Pancreas (tissue), 10 donors: ENCODE measurements around the gene HNRNPM. TPM values are rescaled to one million over a fixed set of nuclear protein-coding genes. Genes with fewer than 3 reads are reported as not detected.

Experiments
- ATAC-seq, 4 donors: fragments of 200-7000 bp; cut with Tn5 transposase; one replicate each; pipeline versions ENCODE4 v1.8.0 to v1.9.1; 2020; ENCODE audit warnings: mild to moderate bottlenecking in 4 of 4, moderate library complexity in 4 of 4
- DNase-seq, 6 donors: peaks; one replicate each; pipeline ENCODE4 v3.0.0-alpha.2; 2020
- FAIRE-seq: peaks from 2 replicates; lab custom pipeline; 2012; peaks lifted over from hg19 to GRCh38; lab: Jason Lieb, UNC
- H3K27ac ChIP-seq, 4 donors: fragments of 200-600 bp; sonication (generic); 1 replicate in 3 of 4; 2 replicates in 1 of 4; pipeline versions ENCODE4 v1.5.0 to v1.8.0; 2020
- H3K27me3 ChIP-seq, 4 donors: fragments of 200-600 bp; one replicate each; pipeline ENCODE4 v1.8.0; 2021
- H3K36me3 ChIP-seq, 3 donors: fragments of 200-600 bp; sonication (generic) in 1 of 3; one replicate each; pipeline versions ENCODE4 v1.5.0 to v1.8.0; 2020 to 2021
- H3K4me1 ChIP-seq, 3 donors: fragments of 200-600 bp; one replicate each; pipeline ENCODE4 v1.8.0; 2021
- H3K4me3 ChIP-seq, 4 donors: fragments of 200-600 bp; sonication (generic) in 2 of 4; one replicate each; pipeline versions ENCODE4 v1.5.0 to v1.8.0; 2020 to 2021
- H3K9me3 ChIP-seq, 4 donors: fragments of 200-600 bp; one replicate each; pipeline ENCODE4 v1.8.0; 2021
- CTCF ChIP-seq, 4 donors: fragments of 200-600 bp; sonication (generic) in 3 of 4; IDR thresholded peaks; one replicate each; pipeline versions ENCODE4 v1.5.0 to v1.8.0; 2021; ENCODE audit warnings: antibody characterized with exemption in 4 of 4
- WGBS, 2 donors: extraction: QIAGEN DNeasy Blood & Tissue Kit; methylation state at CpG; one replicate each; pipeline ENCODE4 v1.1.7; 2013; 5-methylcytosine and 5-hydroxymethylcytosine counted together
- intact Hi-C, 3 donors: fragments of 100-400 bp; cut with DNase I; formaldehyde crosslinking; loops; one replicate each; pipeline versions ENCODE4 v1.11.1 to v1.14.2; 2022
- polyA plus RNA-seq, 2 donors: library from polyadenylated mRNA; stranded (reverse); fragments of 200-250 nt; gene quantifications; one replicate each; pipeline ENCODE4 v1.2.3, GENCODE V29; 2013
- total RNA-seq, 6 donors: library from RNA; stranded (reverse); fragmentation: NEBNext Ultra II Directional in 4 of 6; extraction: Animal tissue kit (Norgen Biotek cat#: 25700) in 4 of 6; gene quantifications; one replicate each; pipeline versions ENCODE4 v1.2.1 to v1.2.4, GENCODE V29; 2021 to 2023
- donor health status: healthy with polysubstance abuse.
- donor health status: DM: no; HTN: no; CAD: no; lungs with moderate emphysema.
- donor health status: DM: no; HTN: no; CAD: no.
- donor health status: control.
- donor health status: control.
- donor health status: Bipolar disorder and iron deficiency.
- donor health status: DM: yes; HTN: yes; CAD: no.
- donor health status: DM: no; HTN: no; CAD: no.
- donor health status: DM: no; HTN: no; CAD: no.
- donor health status: DM: yes; HTN: yes; CAD: no.

The HNRNPM gene
- total and polyA plus RNA-seq, 8 donors: 44.5 to 90.1 (median 66.6) TPM

GRCh38 chr19:8446061-8446709, 1.4 kb downstream of the HNRNPM start:
- no peaks in the 10 kb centered on the region for H3K36me3 ChIP-seq
- H3K27ac ChIP-seq: peak overlapping the region in 3 of 4 donors; percentile 87 to 96 (median 95)
- peak in 1 of 6 donors; percentile 9 for DNase-seq
- no peak for FAIRE-seq
- no peaks in the 10 kb centered on the region for H3K9me3 ChIP-seq
- no peaks in the 10 kb centered on the region for H3K27me3 ChIP-seq
- H3K4me3 ChIP-seq: peak overlapping the region; percentile 90 to 99 (median 96)
- 11 to 17% methylated on average over 16 of the region's 16 CpGs for WGBS, 2 donors
- peaks cover 33 to 43% (median 36%) of the 10 kb centered on the region in 3 donors for H3K4me1 ChIP-seq
- no peak for ATAC-seq
- TF ChIP-seq CTCF (IDR thresholded peaks at IDR 0.05): no peak
- intact Hi-C loops: no loop called here

GRCh38 chr19:8449830-8450229, 5.1 kb downstream of the HNRNPM start:
- TF ChIP-seq CTCF (IDR thresholded peaks at IDR 0.05): no peak
- Histone ChIP-seq H3K36me3 (no peaks in the 10 kb centered on the region), H3K27me3 (no peaks in the 10 kb centered on the region), H3K9me3 (no peaks in the 10 kb centered on the region), H3K4me3 (no peak overlapping the region), H3K27ac (no peak overlapping the region), H3K4me1 (peaks cover 48 to 69% (median 64%) of the 10 kb centered on the region in 3 donors)
- 35 to 39% methylated on average over 7 of the region's 8 CpGs for WGBS, 2 donors
- intact Hi-C loops: no loop called here
- DNase-seq (peak in 1 of 6 donors; percentile 43), FAIRE-seq (no peak), ATAC-seq (peak; percentile 23 to 61 (median 35))

GRCh38 chr19:8451377-8451776, 6.6 kb downstream of the HNRNPM start:
- Histone ChIP-seq H3K4me3 (no peak overlapping the region), H3K27ac (no peak overlapping the region), H3K36me3 (peaks cover 0 to 11% (median 0%) of the 10 kb centered on the region in 3 donors), H3K27me3 (no peaks in the 10 kb centered on the region), H3K4me1 (peaks cover 48 to 64% (median 64%) of the 10 kb centered on the region in 3 donors), H3K9me3 (no peaks in the 10 kb centered on the region)
- FAIRE-seq (no peak), ATAC-seq (no peak), DNase-seq (no peak)
- 51 to 62% methylated on average over 6 of the region's 6 CpGs for WGBS, 2 donors
- no peak for TF ChIP-seq CTCF (IDR thresholded peaks at IDR 0.05)
- intact Hi-C loops: no loop called here

- no peak overlapping the region for H3K27ac ChIP-seq
- H3K9me3 ChIP-seq: no peaks in the 10 kb centered on the region
- H3K4me3 ChIP-seq: no peak overlapping the region
- no peaks in the 10 kb centered on the region for H3K27me3 ChIP-seq
- WGBS, 2 donors: 37 to 40% methylated on average over 3 of the region's 3 CpGs
- intact Hi-C loops: no loop called here
- H3K4me1 ChIP-seq: peaks cover 47 to 65% (median 60%) of the 10 kb centered on the region in 3 donors
- no peak for DNase-seq
- FAIRE-seq: no peak
- no peak for TF ChIP-seq CTCF (IDR thresholded peaks at IDR 0.05)
- ATAC-seq: peak; percentile 34 to 68 (median 54)
- peaks cover 0 to 15% (median 0%) of the 10 kb centered on the region in 3 donors for H3K36me3 ChIP-seq
Measured at GRCh38 chr19:8451885-8452284, 7.1 kb downstream of the HNRNPM start.
